DLD1 (cell line): ENCODE results near the gene PF4V1.
"Not testable (repeated sequence)": the region's sequence is repeated elsewhere in the genome, so short reads cannot be mapped to it uniquely, and the experiment has no call there.

Experiments
- in situ Hi-C: cut with HindIII; loops from 2 replicates; pipeline ENCODE4 v1.10.0; 2017; ENCODE audit warnings: low sequenced_read_pairs

Gene PF4V1

GRCh38 chr4:73869130-73870055 lies 16.3 kb downstream of the PF4V1 start, which contains the start of gene CXCL1:
CXCL1 (plus strand) TSS chr4:73869393; CDS start chr4:73869471, 78 bp downstream.
- in situ Hi-C loops: loop anchor here (10.0 kb wide), 1 partner anchor 205 kb away; no protein-coding TSS in a partner anchor

GRCh38 chr4:73870260-73870659 lies 17.2 kb downstream of the PF4V1 start:
- in situ Hi-C loops: no loop called here

- in situ Hi-C loops: no loop called here
Observed at GRCh38 chr4:73870768-73871167, 17.7 kb downstream of the PF4V1 start.

- in situ Hi-C loops: no loop called here
Observed at GRCh38 chr4:73871511-73872310, 18.6 kb downstream of the PF4V1 start.

- in situ Hi-C loops: no loop called here
Observed at GRCh38 chr4:73872316-73873108, 19.4 kb downstream of the PF4V1 start.

GRCh38 chr4:73874386-73874785 lies 21.3 kb downstream of the PF4V1 start:
- in situ Hi-C loops: no loop called here

GRCh38 chr4:73875401-73875800 lies 22.3 kb downstream of the PF4V1 start:
- in situ Hi-C loops: no loop called here

- in situ Hi-C loops: no loop called here
Observed at GRCh38 chr4:73883306-73883705, 30.2 kb downstream of the PF4V1 start.

GRCh38 chr4:73885574-73886267 lies 32.6 kb downstream of the PF4V1 start:
- in situ Hi-C loops: no loop called here

- in situ Hi-C loops: no loop called here
Observed at GRCh38 chr4:73891326-73891725, 38.2 kb downstream of the PF4V1 start.

- in situ Hi-C loops: no loop called here
Observed at GRCh38 chr4:73891739-73892405, 38.8 kb downstream of the PF4V1 start.

- in situ Hi-C loops: no loop called here
Observed at GRCh38 chr4:73892966-73893365, 39.9 kb downstream of the PF4V1 start.

GRCh38 chr4:73894001-73894400 lies 40.9 kb downstream of the PF4V1 start:
- in situ Hi-C loops: no loop called here

GRCh38 chr4:73895201-73896175 lies 42.4 kb downstream of the PF4V1 start:
- in situ Hi-C loops: no loop called here

GRCh38 chr4:73896416-73896815 lies 43.3 kb downstream of the PF4V1 start:
- in situ Hi-C loops: no loop called here

- in situ Hi-C loops: no loop called here
Observed at GRCh38 chr4:73897380-73898136, 44.5 kb downstream of the PF4V1 start.

GRCh38 chr4:73899338-73899737 lies 46.2 kb downstream of the PF4V1 start:
- in situ Hi-C loops: not testable (repeated sequence)

- in situ Hi-C loops: no loop called here
Observed at GRCh38 chr4:73901031-73901430, 47.9 kb downstream of the PF4V1 start.
